Thyroid gland (tissue), 4 donors: ENCODE results near the gene SHROOM3.

ENCODE experiments used
- CTCF ChIP-seq, 6 experiments: fragments of 200-600 bp in 3 of 6; fragments of 450-650 bp in 3 of 6; sonication (generic) in 3 of 6; IDR thresholded peaks; one replicate each; pipeline ENCODE4 v1.5.1; 2016 to 2019; ENCODE audit warnings: antibody characterized with exemption in 6 of 6, mild to moderate bottlenecking in 2 of 6, inconsistent platforms in 1 of 6, moderate library complexity in 1 of 6
- POLR2A ChIP-seq, 2 donors: fragments of 450-650 bp; IDR thresholded peaks; one replicate each; pipeline ENCODE4 v1.6.1; 2017; ENCODE audit warnings: antibody characterized with exemption in 2 of 2, mild to moderate bottlenecking in 2 of 2, moderate library complexity in 1 of 2

GRCh38 chr4:76754439-76754838 is 319.4 kb downstream of the SHROOM3 start:
- TF ChIP-seq CTCF (IDR thresholded peaks at IDR 0.05), result no peak
- no peak for TF ChIP-seq POLR2A (IDR thresholded peaks at IDR 0.05)
